Measurements from ENCODE around the gene RNU1-2. TPM values are rescaled to one million over a fixed set of nuclear protein-coding genes. Genes with fewer than 3 reads are reported as not detected.

The RNU1-2 gene
- under 0.01 TPM in 2 replicates for total RNA-seq

DNA sequence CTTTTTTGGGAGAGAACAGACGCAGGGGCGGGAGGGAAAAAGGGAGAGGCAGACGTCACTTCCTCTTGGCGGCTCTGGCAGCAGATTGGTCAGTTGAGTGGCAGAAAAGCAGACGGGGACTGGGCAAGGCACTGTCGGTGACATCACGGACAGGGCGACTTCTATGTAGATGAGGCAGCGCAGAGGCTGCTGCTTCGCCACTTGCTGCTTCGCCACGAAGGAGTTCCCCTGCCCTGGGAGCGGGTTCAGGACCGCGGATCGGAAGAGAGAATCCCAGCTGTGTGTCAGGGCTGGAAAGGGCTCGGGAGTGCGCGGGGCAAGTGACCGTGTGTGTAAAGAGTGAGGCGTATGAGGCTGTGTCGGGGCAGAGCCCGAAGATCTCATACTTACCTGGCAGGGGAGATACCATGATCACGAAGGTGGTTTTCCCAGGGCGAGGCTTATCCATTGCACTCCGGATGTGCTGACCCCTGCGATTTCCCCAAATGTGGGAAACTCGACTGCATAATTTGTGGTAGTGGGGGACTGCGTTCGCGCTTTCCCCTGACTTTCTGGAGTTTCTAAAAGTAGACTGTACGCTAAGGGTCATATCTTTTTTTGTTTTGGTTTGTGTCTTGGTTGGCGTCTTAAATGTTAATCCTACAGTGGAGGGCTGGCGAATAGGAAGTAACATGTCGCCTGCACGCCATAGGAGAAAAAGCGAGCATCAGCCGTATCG, at the start of gene RNU1-2:
Gene RNU1-2, plus strand, starts transcription at position 383 of the 718 bp plus-strand sequence.

DNA sequence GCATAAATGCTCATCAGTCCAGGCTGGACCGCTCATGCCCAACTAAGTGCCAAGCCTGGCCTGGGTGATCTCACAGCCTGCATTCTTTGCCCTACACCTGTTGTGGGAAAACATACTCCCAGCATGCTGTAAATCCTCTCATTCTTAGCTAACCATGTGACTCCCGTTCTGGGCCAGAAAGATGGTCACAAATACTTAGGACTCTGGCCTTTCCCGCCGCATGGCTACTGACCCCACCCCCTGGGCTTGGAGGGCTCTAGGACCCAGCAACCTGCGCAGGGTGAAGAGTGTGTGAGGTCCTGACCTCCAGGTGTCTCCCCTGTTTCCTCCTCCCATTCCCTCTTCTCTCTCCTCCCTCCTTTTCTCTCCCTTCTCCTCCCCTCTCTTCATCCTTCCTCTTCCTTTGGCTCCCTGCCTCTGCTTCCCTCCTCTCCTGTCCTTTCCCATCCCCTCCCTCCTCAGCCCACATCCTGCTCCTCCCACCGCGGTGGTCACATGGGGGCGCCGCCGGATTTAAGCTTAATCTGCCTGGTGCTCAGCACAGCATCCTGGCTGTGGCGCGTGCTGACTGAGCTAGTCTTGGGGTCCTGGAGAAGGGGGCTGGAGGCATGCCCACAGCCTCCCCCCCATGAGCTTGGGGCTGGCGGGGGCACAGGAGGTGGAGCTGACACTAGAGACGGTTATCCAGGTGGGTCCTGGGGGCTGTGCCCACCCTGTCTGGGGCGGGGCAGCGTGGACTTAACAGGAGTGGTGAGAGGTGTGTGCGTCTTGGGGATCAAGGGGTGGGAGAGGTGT, 25.8 kb downstream of the RNU1-2 start, which contains the start of gene CROCC:
Gene CROCC, plus strand, starts transcription at position 541 of the 795 bp plus-strand sequence. Its CDS starts 88 bp downstream, at position 629.

Other genes with a start within 250 kb of the RNU1-2 start
- under 0.01 TPM in 2 replicates for gene RNU1-3, start 229.0 kb upstream of the RNU1-2 start, total RNA-seq
- under 0.01 TPM in 2 replicates for gene RNU1-4, start 155.5 kb upstream of the RNU1-2 start, total RNA-seq
- 14.2 and 20.5 TPM in 2 replicates for gene CROCC, start 26.0 kb downstream of the RNU1-2 start, total RNA-seq
- gene MFAP2, start 84.6 kb downstream of the RNU1-2 start, total RNA-seq = 34.6 and 44.5 TPM in 2 replicates
- 38.9 and 85.3 TPM in 2 replicates for gene ATP13A2, start 115.9 kb downstream of the RNU1-2 start, total RNA-seq
- gene SDHB, start 158.1 kb downstream of the RNU1-2 start, total RNA-seq = 96.5 and 99.8 TPM in 2 replicates
- 0.18 TPM in 1 of 2 replicates, not detected in the other for gene PADI2, start 223.5 kb downstream of the RNU1-2 start, total RNA-seq